Activated T-cell treated with anti-CD3 and anti-CD28 coated beads for 24 hours (primary cell): Measurements from ENCODE around the gene BLVRA.
"Not testable (repeated sequence)": the region's sequence is repeated elsewhere in the genome, so short reads cannot be mapped to it uniquely, and the experiment has no call there.

Experiments
- DNase-seq: peaks from one replicate; pipeline ENCODE4 v3.0.0-alpha.2; 2020; ENCODE audit warnings: low read depth

Gene BLVRA

GRCh38 chr7:43769281-43769680 is 10.8 kb downstream of the BLVRA start:
- no peak for DNase-seq

GRCh38 chr7:43769791-43770465 is 11.4 kb downstream of the BLVRA start:
- no peak for DNase-seq

- no peak for DNase-seq
These were observed 12.6 kb downstream of the BLVRA start for GRCh38 chr7:43771128-43771527.

GRCh38 chr7:43771573-43771972 is 13.1 kb downstream of the BLVRA start:
- no peak for DNase-seq

- not testable (repeated sequence) for DNase-seq
These were observed 14.8 kb downstream of the BLVRA start for GRCh38 chr7:43773268-43773667.

- DNase-seq = not testable (repeated sequence)
These were observed 16.8 kb downstream of the BLVRA start for GRCh38 chr7:43775255-43775654.

- DNase-seq = not testable (repeated sequence)
These were observed 20.0 kb downstream of the BLVRA start for GRCh38 chr7:43778293-43779044.

- no peak for DNase-seq
These were observed 20.7 kb downstream of the BLVRA start for GRCh38 chr7:43779045-43779812.

GRCh38 chr7:43781726-43782607 is 23.5 kb downstream of the BLVRA start:
- DNase-seq = no peak

- DNase-seq = no peak
These were observed 24.5 kb downstream of the BLVRA start for GRCh38 chr7:43782768-43783555.

- no peak for DNase-seq
These were observed 25.6 kb downstream of the BLVRA start for GRCh38 chr7:43784030-43784584.

- not testable (repeated sequence) for DNase-seq
These were observed 26.2 kb downstream of the BLVRA start for GRCh38 chr7:43784585-43785087.

GRCh38 chr7:43785420-43785819 is 26.9 kb downstream of the BLVRA start:
- no peak for DNase-seq

- DNase-seq = no peak
These were observed 29.3 kb downstream of the BLVRA start for GRCh38 chr7:43787771-43788170.

GRCh38 chr7:43790006-43790405 is 31.5 kb downstream of the BLVRA start:
- no peak for DNase-seq

GRCh38 chr7:43790834-43791233 is 32.4 kb downstream of the BLVRA start:
- DNase-seq = no peak

- no peak for DNase-seq
These were observed 33.2 kb downstream of the BLVRA start for GRCh38 chr7:43791665-43792064.

GRCh38 chr7:43792471-43793150 is 34.1 kb downstream of the BLVRA start:
- no peak for DNase-seq

GRCh38 chr7:43799605-43800004 is 41.1 kb downstream of the BLVRA start:
- DNase-seq = no peak

- no peak for DNase-seq
These were observed 45.4 kb downstream of the BLVRA start for GRCh38 chr7:43803865-43804264.
